Measurements from ENCODE around the gene USP15. TPM values are rescaled to one million over a fixed set of nuclear protein-coding genes. Genes with fewer than 3 reads are reported as not detected.

USP15 gene
- total and polyA plus RNA-seq, 8 donors: 16.6 to 220 (median 77.9) TPM

DNA sequence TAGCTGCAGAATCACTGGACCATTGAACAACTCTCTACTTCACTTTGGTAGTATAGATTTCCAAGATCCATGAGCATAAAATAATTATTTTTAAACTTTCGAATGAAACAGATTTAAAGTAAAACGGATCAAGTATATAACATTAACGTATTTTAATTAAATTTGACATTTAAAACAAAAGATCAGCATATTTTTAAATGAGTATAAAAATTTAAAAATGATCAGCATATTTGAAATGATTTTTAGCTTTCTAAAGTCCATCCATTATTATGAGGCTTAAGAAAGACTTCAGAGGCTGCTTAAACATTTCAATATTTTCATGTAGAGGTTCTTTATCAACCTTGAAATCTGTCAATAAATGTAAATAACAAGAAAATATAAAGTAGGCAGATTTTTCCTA lies 5.2 kb upstream of the USP15 start:
- Histone ChIP-seq H3K4me1 (peaks cover 0 to 39% (median 14%) of the 10 kb centered on the region in 4 donors), H3K27me3 (no peaks in the 10 kb centered on the region), H3K9me3 (no peaks in the 10 kb centered on the region), H3K36me3 (no peaks in the 10 kb centered on the region), H3K4me3 (no peak overlapping the region), H3K27ac (no peak overlapping the region)
- WGBS, 5 donors: 96 to 98% (median 96%) methylated on average over 3 of the region's 3 CpGs
- DNase-seq: no peak
- TF ChIP-seq POLR2AphosphoS5 (IDR thresholded peaks at IDR 0.05) (no peak), EP300 (IDR thresholded peaks at IDR 0.05) (no peak), POLR2A (IDR thresholded peaks at IDR 0.05) (no peak)
- TF ChIP-seq, protein P1, sequence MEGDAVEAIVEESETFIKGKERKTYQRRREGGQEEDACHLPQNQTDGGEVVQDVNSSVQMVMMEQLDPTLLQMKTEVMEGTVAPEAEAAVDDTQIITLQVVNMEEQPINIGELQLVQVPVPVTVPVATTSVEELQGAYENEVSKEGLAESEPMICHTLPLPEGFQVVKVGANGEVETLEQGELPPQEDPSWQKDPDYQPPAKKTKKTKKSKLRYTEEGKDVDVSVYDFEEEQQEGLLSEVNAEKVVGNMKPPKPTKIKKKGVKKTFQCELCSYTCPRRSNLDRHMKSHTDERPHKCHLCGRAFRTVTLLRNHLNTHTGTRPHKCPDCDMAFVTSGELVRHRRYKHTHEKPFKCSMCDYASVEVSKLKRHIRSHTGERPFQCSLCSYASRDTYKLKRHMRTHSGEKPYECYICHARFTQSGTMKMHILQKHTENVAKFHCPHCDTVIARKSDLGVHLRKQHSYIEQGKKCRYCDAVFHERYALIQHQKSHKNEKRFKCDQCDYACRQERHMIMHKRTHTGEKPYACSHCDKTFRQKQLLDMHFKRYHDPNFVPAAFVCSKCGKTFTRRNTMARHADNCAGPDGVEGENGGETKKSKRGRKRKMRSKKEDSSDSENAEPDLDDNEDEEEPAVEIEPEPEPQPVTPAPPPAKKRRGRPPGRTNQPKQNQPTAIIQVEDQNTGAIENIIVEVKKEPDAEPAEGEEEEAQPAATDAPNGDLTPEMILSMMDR (IDR thresholded peaks at IDR 0.05): no peak
- intact Hi-C loops (cut with DNase I; ENCODE audit: low total_unique reads): no loop called here

DNA sequence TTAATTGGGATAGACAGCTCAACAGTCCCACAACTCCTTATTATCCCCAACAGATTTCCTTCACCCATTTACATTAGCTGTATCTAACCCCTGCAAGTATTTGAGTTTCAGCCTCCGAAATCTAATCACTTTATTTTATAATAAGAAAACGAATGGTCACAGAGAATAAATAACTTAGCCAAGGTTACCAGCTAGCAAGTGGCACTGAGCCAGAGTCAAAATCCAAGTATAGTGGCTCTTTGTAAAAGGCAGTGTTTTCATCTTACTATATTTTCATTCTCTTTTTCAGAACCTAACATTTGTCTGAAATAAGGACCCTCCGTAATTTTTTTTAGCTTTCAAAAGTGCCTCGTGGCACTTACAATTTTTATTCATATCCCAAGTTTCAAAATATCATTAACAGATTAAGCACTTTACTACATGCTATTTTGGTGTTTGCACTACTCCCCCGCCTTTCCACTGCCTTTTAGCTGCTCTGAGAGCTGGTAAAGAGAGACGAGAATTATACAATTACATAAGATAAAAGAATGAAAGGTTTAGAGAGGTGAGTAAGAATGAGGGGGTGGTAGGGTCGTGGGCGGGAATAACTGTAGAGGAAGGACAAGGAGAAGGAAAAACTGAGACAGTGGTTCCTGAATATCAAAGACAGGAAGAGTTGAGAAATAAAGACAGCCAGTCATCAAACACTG lies 3.7 kb upstream of the USP15 start:
- Histone ChIP-seq H3K4me1 (peaks cover 3 to 34% (median 21%) of the 10 kb centered on the region in 4 donors), H3K27ac (peak overlapping the region in 2 of 5 donors; percentile 26 to 51), H3K36me3 (no peaks in the 10 kb centered on the region), H3K9me3 (no peaks in the 10 kb centered on the region), H3K27me3 (no peaks in the 10 kb centered on the region), H3K4me3 (no peak overlapping the region)
- WGBS, 5 donors: 24 to 38% (median 30%) methylated on average over 8 of the region's 8 CpGs
- intact Hi-C loops (cut with DNase I; ENCODE audit: low total_unique reads): no loop called here
- TF ChIP-seq POLR2A (IDR thresholded peaks at IDR 0.05): no peak
- no peak for TF ChIP-seq POLR2AphosphoS5 (IDR thresholded peaks at IDR 0.05)
- TF ChIP-seq EP300 (IDR thresholded peaks at IDR 0.05): no peak
- TF ChIP-seq, protein P1 (IDR thresholded peaks at IDR 0.05): no peak
- DNase-seq: peak in 1 of 2 donors; percentile 46

DNA sequence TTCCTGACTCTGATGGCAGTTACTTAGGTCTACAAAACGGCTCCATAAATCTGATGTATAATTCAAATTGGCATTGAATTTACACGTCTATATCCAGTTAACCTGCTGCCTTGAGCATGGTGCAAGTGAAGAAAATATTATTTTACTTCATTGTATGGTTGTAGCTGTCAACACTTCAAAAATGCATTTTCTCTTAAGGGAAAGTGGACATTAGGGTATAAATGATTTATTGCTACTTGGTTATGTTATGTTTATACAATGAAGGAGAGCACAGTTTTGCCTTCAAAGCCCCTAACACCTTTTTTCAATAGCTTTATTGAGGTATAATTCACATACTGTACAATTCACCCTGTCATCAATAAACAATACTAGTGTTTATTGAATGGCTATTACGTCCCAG lies 2.0 kb upstream of the USP15 start:
- Histone ChIP-seq H3K27me3 (no peaks in the 10 kb centered on the region), H3K27ac (peak overlapping the region in 1 of 5 donors; percentile 51), H3K36me3 (no peaks in the 10 kb centered on the region), H3K9me3 (no peaks in the 10 kb centered on the region), H3K4me3 (no peak overlapping the region), H3K4me1 (peaks cover 16 to 48% (median 36%) of the 10 kb centered on the region in 4 donors)
- TF ChIP-seq POLR2A (IDR thresholded peaks at IDR 0.05) (no peak), EP300 (IDR thresholded peaks at IDR 0.05) (no peak), POLR2AphosphoS5 (IDR thresholded peaks at IDR 0.05) (no peak)
- TF ChIP-seq, protein P1 (IDR thresholded peaks at IDR 0.05): no peak
- WGBS, 5 donors: 84 to 94% (median 90%) methylated on average over 3 of the region's 3 CpGs
- no peak for DNase-seq
- intact Hi-C loops (cut with DNase I; ENCODE audit: low total_unique reads): no loop called here

DNA sequence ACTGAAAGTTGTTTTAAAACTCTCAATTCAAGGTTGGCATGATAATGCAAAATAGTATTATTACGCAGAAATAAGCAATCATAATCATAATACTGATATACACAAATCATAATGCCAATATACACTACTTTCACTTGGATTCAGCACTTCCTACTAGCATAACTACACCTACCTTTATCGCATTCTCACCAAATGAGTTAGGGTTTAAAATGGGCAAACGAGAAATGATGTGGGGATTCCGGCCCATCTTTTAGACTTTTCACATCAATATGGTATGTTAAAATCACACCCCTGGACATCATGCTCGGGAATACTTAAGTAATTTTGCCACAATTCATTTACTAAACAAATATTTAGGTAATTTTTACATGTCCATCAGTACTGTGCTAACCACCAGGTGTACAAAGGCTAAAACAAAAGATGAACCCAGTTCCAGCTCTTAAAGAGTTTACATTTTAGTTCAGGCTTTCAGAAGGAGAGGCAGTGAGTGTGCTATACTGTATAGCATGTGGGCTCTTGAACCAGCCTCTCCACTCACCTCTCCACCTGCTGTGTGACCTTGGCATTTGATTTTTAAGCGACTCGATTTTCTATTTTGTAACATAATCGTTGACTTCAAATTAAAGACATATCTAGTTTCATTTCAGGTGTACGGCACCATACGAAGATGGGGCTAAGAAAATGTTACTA lies 1.1 kb upstream of the USP15 start:
- no peaks in the 10 kb centered on the region for H3K9me3 ChIP-seq
- peak in 1 of 2 donors; percentile 57 for DNase-seq
- WGBS, 5 donors: 20 to 27% (median 23%) methylated on average over 10 of the region's 10 CpGs

More for the DNA sequence above, 1.1 kb upstream of the USP15 start:
- no peaks in the 10 kb centered on the region for H3K27me3 ChIP-seq
- H3K36me3 ChIP-seq: no peaks in the 10 kb centered on the region
- no peak for TF ChIP-seq POLR2AphosphoS5 (IDR thresholded peaks at IDR 0.05)
- TF ChIP-seq POLR2A (IDR thresholded peaks at IDR 0.05): no peak
- TF ChIP-seq, protein P1 (IDR thresholded peaks at IDR 0.05): no peak
- TF ChIP-seq EP300 (IDR thresholded peaks at IDR 0.05): no peak
- H3K27ac ChIP-seq: peak overlapping the region; percentile 42 to 98 (median 96)
- H3K4me3 ChIP-seq: peak overlapping the region; percentile 89 to 96 (median 94)
- peaks cover 16 to 57% (median 43%) of the 10 kb centered on the region in 4 donors for H3K4me1 ChIP-seq
- intact Hi-C loops (cut with DNase I; ENCODE audit: low total_unique reads): no loop called here

Measured in stomach (tissue), 9 donors.